Measurements from ENCODE around the gene SLC41A2. TPM values are rescaled to one million over a fixed set of nuclear protein-coding genes. Genes with fewer than 3 reads are reported as not detected.

The SLC41A2 gene
- total and polyA plus RNA-seq, 4 donors, result 7.7 to 235 (median 25.2) TPM

- TF ChIP-seq FOXA2 (IDR thresholded peaks at IDR 0.05) (no peak), HNF4G (IDR thresholded peaks at IDR 0.05) (no peak), ATF3 (IDR thresholded peaks at IDR 0.05) (no peak), SP1 (IDR thresholded peaks at IDR 0.05) (no peak), RAD21 (IDR thresholded peaks at IDR 0.05) (no peak), HNF4A (conservative IDR thresholded peaks at IDR 0.05) (no peak), YY1 (IDR thresholded peaks at IDR 0.05) (no peak), CTCF (IDR thresholded peaks at IDR 0.05; ENCODE audit: low read depth, low read length, missing input control) (no peak)
- no peak overlapping the region for H3K9ac ChIP-seq (ENCODE audit: low read depth in 1 of 2, low read length in 2 of 2)
- H3K4me1 ChIP-seq (ENCODE audit: control insufficient read depth in 4 of 4, insufficient read depth in 4 of 4, low read length in 3 of 4), result peaks cover 0 to 2% (median 0%) of the 10 kb centered on the region in 4 donors
- no peak overlapping the region for H3K4me3 ChIP-seq (ENCODE audit: low read depth in 1 of 3, low read length in 3 of 3)
- DNase-seq (ENCODE audit: low spot score), result no peak
- no peaks in the 10 kb centered on the region for H3K9me3 ChIP-seq (ENCODE audit: control insufficient read depth in 4 of 4, low read length in 3 of 4)
- no peak overlapping the region for H3K27ac ChIP-seq (ENCODE audit: low read depth in 1 of 2, low read length in 2 of 2)
- H3K27me3 ChIP-seq (ENCODE audit: control insufficient read depth in 4 of 4, insufficient read depth in 4 of 4, low read length in 3 of 4), result no peaks in the 10 kb centered on the region
- H3K36me3 ChIP-seq (ENCODE audit: control insufficient read depth in 4 of 4, insufficient read depth in 3 of 4, low read depth in 1 of 4, low read length in 3 of 4), result peaks cover 8 to 45% (median 32%) of the 10 kb centered on the region in 4 donors
Observed at GRCh38 chr12:105001476-105001875, 43.4 kb upstream of the SLC41A2 start.

GRCh38 chr12:104999347-104999685 lies 41.2 kb upstream of the SLC41A2 start:
- Histone ChIP-seq H3K9ac (ENCODE audit: low read depth in 1 of 2, low read length in 2 of 2) (no peak overlapping the region), H3K36me3 (ENCODE audit: control insufficient read depth in 4 of 4, insufficient read depth in 3 of 4, low read depth in 1 of 4, low read length in 3 of 4) (peaks cover 8 to 50% (median 34%) of the 10 kb centered on the region in 4 donors), H3K27ac (ENCODE audit: low read depth in 1 of 2, low read length in 2 of 2) (no peak overlapping the region), H3K4me3 (ENCODE audit: low read depth in 1 of 3, low read length in 3 of 3) (no peak overlapping the region), H3K27me3 (ENCODE audit: control insufficient read depth in 4 of 4, insufficient read depth in 4 of 4, low read length in 3 of 4) (no peaks in the 10 kb centered on the region), H3K9me3 (ENCODE audit: control insufficient read depth in 4 of 4, low read length in 3 of 4) (no peaks in the 10 kb centered on the region), H3K4me1 (ENCODE audit: control insufficient read depth in 4 of 4, insufficient read depth in 4 of 4, low read length in 3 of 4) (peaks cover 0 to 2% (median 0%) of the 10 kb centered on the region in 4 donors)
- WGBS, result 88% methylated on average over 7 of the region's 7 CpGs
- no peak for TF ChIP-seq YY1 (IDR thresholded peaks at IDR 0.05)
- no peak for TF ChIP-seq EGR1 (IDR thresholded peaks at IDR 0.05; ENCODE audit: low read depth in 2 of 2)
- TF ChIP-seq JUND (IDR thresholded peaks at IDR 0.05), result no peak
- TF ChIP-seq RXRA (IDR thresholded peaks at IDR 0.05), result no peak
- TF ChIP-seq FOXA2 (IDR thresholded peaks at IDR 0.05), result no peak
- TF ChIP-seq CTCF (IDR thresholded peaks at IDR 0.05; ENCODE audit: low read depth, low read length, missing input control), result no peak
- TF ChIP-seq ZBTB33 (IDR thresholded peaks at IDR 0.05), result no peak
- no peak for TF ChIP-seq NR2F2 (IDR thresholded peaks at IDR 0.05)
- no peak for TF ChIP-seq SP1 (IDR thresholded peaks at IDR 0.05)
- DNase-seq (ENCODE audit: low spot score), result no peak
